ENCODE results near the gene IQGAP2. TPM values are rescaled to one million over a fixed set of nuclear protein-coding genes. Genes with fewer than 3 reads are reported as not detected.

IQGAP2 gene
- total and polyA plus RNA-seq, 2 donors (not counting 1 experiment from before 2014, with no cell fraction given), result 8.1 to 15.0 TPM

DNA sequence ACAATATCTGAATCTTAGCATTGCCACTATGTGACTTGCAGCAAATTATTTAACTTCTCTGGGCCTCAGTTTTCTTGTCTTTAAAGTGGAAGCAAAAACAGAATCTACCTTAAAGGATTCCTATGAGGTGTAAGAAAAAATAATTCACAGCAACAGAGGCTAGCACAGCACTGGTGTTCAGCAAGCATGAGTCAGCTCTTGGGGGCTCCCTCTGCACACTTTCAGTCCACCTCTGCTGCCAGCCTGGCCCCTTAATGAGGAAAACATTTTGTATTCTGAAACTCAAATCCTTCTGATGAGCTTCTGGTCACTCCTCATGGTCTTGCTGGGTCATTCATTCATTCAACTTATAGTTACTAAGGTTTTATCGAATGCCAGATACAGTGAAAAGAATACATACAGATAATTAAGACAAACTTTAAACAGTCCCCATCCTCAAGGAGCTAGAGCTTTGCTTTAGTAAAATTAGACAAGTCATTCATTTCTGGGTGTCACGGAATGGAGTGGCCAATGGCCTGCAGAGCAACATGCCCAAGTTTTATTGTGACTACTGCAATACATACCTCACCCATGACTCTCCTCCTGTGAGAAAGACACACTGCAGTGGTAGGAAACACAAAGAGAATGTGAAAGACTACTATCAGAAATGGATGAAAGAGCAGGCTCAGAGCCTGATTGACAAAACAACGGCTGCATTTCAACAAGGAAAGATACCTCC lies 26.8 kb upstream of the IQGAP2 start:
- H3K27ac ChIP-seq (ENCODE audit: low read length in 2 of 2), result no peak overlapping the region
- Mint-ChIP-seq H3K4me3 (no peak overlapping the region), H3K9me3 (ENCODE audit: insufficient read depth) (peaks cover 2% of the 10 kb centered on the region), H3K4me1 (no peaks in the 10 kb centered on the region), H3K27me3 (no peaks in the 10 kb centered on the region), H3K27ac (no peak overlapping the region)
- H3K36me3 ChIP-seq (replicated peaks in 1 of 2; ENCODE audit: control extremely low read depth in 1 of 2, control insufficient read depth in 1 of 2, extremely low read depth in 1 of 2, insufficient read depth in 2 of 2, low read length in 1 of 2), result no peaks in the 10 kb centered on the region
- H3K4me2 ChIP-seq (replicated peaks; ENCODE audit: low read depth, low read length, poor library complexity, severe bottlenecking), result no peak overlapping the region
- no peak overlapping the region for H3K4me3 ChIP-seq (ENCODE audit: control extremely low read depth in 1 of 5, extremely low read depth in 1 of 5, insufficient read depth in 1 of 5, low read depth in 2 of 5, low read length in 4 of 5)
- DNase-seq (no peak), ATAC-seq (ENCODE audit: low read depth) (no peak)
- CTCF ChIA-PET, result no interaction called here
- no peaks in the 10 kb centered on the region for H3K79me2 ChIP-seq (ENCODE audit: control insufficient read depth, insufficient read depth, low read length)
- no peak overlapping the region for H2AFZ ChIP-seq (ENCODE audit: insufficient read depth, low read depth, low read length, poor library complexity, severe bottlenecking)
- no peaks in the 10 kb centered on the region for H4K20me1 ChIP-seq (ENCODE audit: control insufficient read depth, insufficient read depth, low read length, poor library complexity, severe bottlenecking)
- WGBS (ENCODE audit: insufficient coverage), result no CpG with 5 or more reads among the region's 3 CpGs
- H3K27me3 ChIP-seq (replicated peaks in 1 of 4; ENCODE audit: control extremely low read depth in 1 of 4, control insufficient read depth in 3 of 4, insufficient read depth in 4 of 4, low read length in 3 of 4), result no peaks in the 10 kb centered on the region
- H3K4me1 ChIP-seq (ENCODE audit: control insufficient read depth in 2 of 2, insufficient read depth in 2 of 2, low read length in 2 of 2), result no peaks in the 10 kb centered on the region
- POLR2A ChIA-PET, result no interaction called here
- no peak overlapping the region for H3K9ac ChIP-seq (ENCODE audit: low read length)
- intact Hi-C loops (cut with micrococcal nuclease), result no loop called here
- no peaks in the 10 kb centered on the region for H3K9me3 ChIP-seq (ENCODE audit: control extremely low read depth in 1 of 3, control insufficient read depth in 2 of 3, insufficient read depth in 1 of 3, low read length in 2 of 3)
- TF ChIP-seq EZH2 (IDR thresholded peaks at IDR 0.05; ENCODE audit: borderline replicate concordance, insufficient read depth, low read depth, low read length, poor library complexity, severe bottlenecking), result no peak
- TF ChIP-seq, protein P1, sequence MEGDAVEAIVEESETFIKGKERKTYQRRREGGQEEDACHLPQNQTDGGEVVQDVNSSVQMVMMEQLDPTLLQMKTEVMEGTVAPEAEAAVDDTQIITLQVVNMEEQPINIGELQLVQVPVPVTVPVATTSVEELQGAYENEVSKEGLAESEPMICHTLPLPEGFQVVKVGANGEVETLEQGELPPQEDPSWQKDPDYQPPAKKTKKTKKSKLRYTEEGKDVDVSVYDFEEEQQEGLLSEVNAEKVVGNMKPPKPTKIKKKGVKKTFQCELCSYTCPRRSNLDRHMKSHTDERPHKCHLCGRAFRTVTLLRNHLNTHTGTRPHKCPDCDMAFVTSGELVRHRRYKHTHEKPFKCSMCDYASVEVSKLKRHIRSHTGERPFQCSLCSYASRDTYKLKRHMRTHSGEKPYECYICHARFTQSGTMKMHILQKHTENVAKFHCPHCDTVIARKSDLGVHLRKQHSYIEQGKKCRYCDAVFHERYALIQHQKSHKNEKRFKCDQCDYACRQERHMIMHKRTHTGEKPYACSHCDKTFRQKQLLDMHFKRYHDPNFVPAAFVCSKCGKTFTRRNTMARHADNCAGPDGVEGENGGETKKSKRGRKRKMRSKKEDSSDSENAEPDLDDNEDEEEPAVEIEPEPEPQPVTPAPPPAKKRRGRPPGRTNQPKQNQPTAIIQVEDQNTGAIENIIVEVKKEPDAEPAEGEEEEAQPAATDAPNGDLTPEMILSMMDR (IDR thresholded peaks at IDR 0.05), result no peak

- no peak overlapping the region for H3K4me3 Mint-ChIP-seq
Observed at GRCh38 chr5:76376866-76377230, 26.2 kb upstream of the IQGAP2 start.

More at GRCh38 chr5:76376866-76377230, 26.2 kb upstream of the IQGAP2 start:
- H3K9me3 ChIP-seq (ENCODE audit: control extremely low read depth in 1 of 3, control insufficient read depth in 2 of 3, insufficient read depth in 1 of 3, low read length in 2 of 3), result no peaks in the 10 kb centered on the region
- no peak overlapping the region for H2AFZ ChIP-seq (ENCODE audit: insufficient read depth, low read depth, low read length, poor library complexity, severe bottlenecking)
- H3K36me3 ChIP-seq (replicated peaks in 1 of 2; ENCODE audit: control extremely low read depth in 1 of 2, control insufficient read depth in 1 of 2, extremely low read depth in 1 of 2, insufficient read depth in 2 of 2, low read length in 1 of 2), result no peaks in the 10 kb centered on the region
- DNase-seq (no peak), ATAC-seq (ENCODE audit: low read depth) (no peak)
- Mint-ChIP-seq H3K4me1 (no peaks in the 10 kb centered on the region), H3K9me3 (ENCODE audit: insufficient read depth) (peaks cover 2% of the 10 kb centered on the region), H3K27ac (no peak overlapping the region), H3K27me3 (no peaks in the 10 kb centered on the region)
- TF ChIP-seq, protein P1 (IDR thresholded peaks at IDR 0.05), result no peak
- no peak for TF ChIP-seq EZH2 (IDR thresholded peaks at IDR 0.05; ENCODE audit: borderline replicate concordance, insufficient read depth, low read depth, low read length, poor library complexity, severe bottlenecking)
- 86% methylated on average over 1 of the region's 3 CpGs for WGBS (ENCODE audit: insufficient coverage)
- H3K4me3 ChIP-seq (ENCODE audit: control extremely low read depth in 1 of 5, extremely low read depth in 1 of 5, insufficient read depth in 1 of 5, low read depth in 2 of 5, low read length in 4 of 5), result no peak overlapping the region
- no peak overlapping the region for H3K27ac ChIP-seq (ENCODE audit: low read length in 2 of 2)
- no peak overlapping the region for H3K9ac ChIP-seq (ENCODE audit: low read length)
- H3K27me3 ChIP-seq (replicated peaks in 1 of 4; ENCODE audit: control extremely low read depth in 1 of 4, control insufficient read depth in 3 of 4, insufficient read depth in 4 of 4, low read length in 3 of 4), result no peaks in the 10 kb centered on the region
- intact Hi-C loops (cut with micrococcal nuclease), result no loop called here
- ChIA-PET CTCF (no interaction called here), POLR2A (no interaction called here)
- no peaks in the 10 kb centered on the region for H3K79me2 ChIP-seq (ENCODE audit: control insufficient read depth, insufficient read depth, low read length)
- no peaks in the 10 kb centered on the region for H3K4me1 ChIP-seq (ENCODE audit: control insufficient read depth in 2 of 2, insufficient read depth in 2 of 2, low read length in 2 of 2)
- no peak overlapping the region for H3K4me2 ChIP-seq (replicated peaks; ENCODE audit: low read depth, low read length, poor library complexity, severe bottlenecking)
- no peaks in the 10 kb centered on the region for H4K20me1 ChIP-seq (ENCODE audit: control insufficient read depth, insufficient read depth, low read length, poor library complexity, severe bottlenecking)
